ENCODE results near the gene CC2D1A. TPM values are rescaled to one million over a fixed set of nuclear protein-coding genes. Genes with fewer than 3 reads are reported as not detected.

CC2D1A gene
- total RNA-seq, 5 donors from 2014 or later (not counting 1 experiment from before 2014, with no cell fraction given) = 25.9 to 41.3 (median 37.4) TPM

- H3K36me3 Mint-ChIP-seq = peaks cover 7% of the 10 kb centered on the region
- H3K4me1 Mint-ChIP-seq = peaks cover 0 to 11% (median 10%) of the 10 kb centered on the region in 3 donors
- Histone ChIP-seq H3K4me3 (ENCODE audit: control insufficient read depth in 1 of 2, extremely low read depth in 1 of 2, low read length in 1 of 2) (no peak overlapping the region), H3K4me1 (ENCODE audit: control insufficient read depth in 1 of 2, extremely low read depth in 1 of 2, insufficient read depth in 2 of 2, low read length in 2 of 2) (no peaks in the 10 kb centered on the region), H3K27me3 (replicated peaks in 1 of 2; ENCODE audit: control insufficient read depth in 2 of 2, extremely low read depth in 1 of 2, insufficient read depth in 2 of 2, low read length in 1 of 2) (peaks cover 0 to 20% of the 10 kb centered on the region in 2 experiments), H3K36me3 (ENCODE audit: control insufficient read depth in 2 of 2, extremely low read depth in 1 of 2, insufficient read depth in 1 of 2, low read length in 1 of 2) (peaks cover 0 to 6% of the 10 kb centered on the region in 2 donors), H3K9me3 (no peaks in the 10 kb centered on the region), H3K27ac (ENCODE audit: low read length) (no peak overlapping the region)
- H3K27ac Mint-ChIP-seq = no peak overlapping the region
- no peaks in the 10 kb centered on the region for H3K9me3 Mint-ChIP-seq
- WGBS (ENCODE audit: insufficient coverage) = 81% methylated on average over 4 of the region's 6 CpGs
- POLR2A ChIA-PET = no interaction called here
- CTCF ChIA-PET = interaction anchor here in 1 of 2 donors (0.6 kb wide), 1 partner anchor 115 kb away, joined by 3 read pairs; no protein-coding TSS in a partner anchor
- ATAC-seq (replicated peaks in 1 of 4) = no peak
- H3K27me3 Mint-ChIP-seq = peaks cover 0 to 13% of the 10 kb centered on the region in 2 donors
- DNase-seq = no peak
- no peak overlapping the region for H3K4me3 Mint-ChIP-seq
Measured at GRCh38 chr19:13932149-13932637, 26.2 kb downstream of the CC2D1A start.

DNA sequence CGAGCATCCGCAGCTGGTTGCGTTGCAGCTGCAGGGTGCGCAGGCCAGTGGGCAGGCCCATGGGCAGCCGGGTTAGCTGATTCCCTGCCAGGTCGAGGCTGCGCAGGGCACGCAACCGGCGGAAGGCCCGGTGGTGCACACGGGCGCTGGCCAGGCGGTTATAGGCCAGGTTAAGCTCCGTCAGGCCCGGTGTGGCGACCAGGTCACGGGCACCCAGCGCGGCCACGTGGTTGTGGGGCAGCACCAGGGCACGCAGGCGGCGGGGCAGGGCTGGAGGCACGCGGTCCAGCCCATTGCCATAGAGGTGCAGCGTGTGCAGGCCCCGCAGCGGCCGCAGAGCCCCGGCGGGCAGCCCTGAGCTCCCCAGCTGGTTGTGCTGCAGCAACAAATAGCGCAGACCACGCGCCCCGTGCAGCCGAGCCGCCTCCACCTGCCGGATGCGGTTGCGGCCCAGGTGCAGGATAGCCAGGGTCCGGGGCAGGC, 27.0 kb downstream of the CC2D1A start:
- ATAC-seq (replicated peaks in 1 of 4) = no peak
- H3K4me1 ChIP-seq (ENCODE audit: control insufficient read depth in 1 of 2, extremely low read depth in 1 of 2, insufficient read depth in 2 of 2, low read length in 2 of 2) = peaks cover 0 to 4% of the 10 kb centered on the region in 2 experiments
- POLR2A ChIA-PET = no interaction called here

GRCh38 chr19:13934785-13935109, 28.7 kb downstream of the CC2D1A start:
- H3K27me3 ChIP-seq (replicated peaks in 1 of 2; ENCODE audit: control insufficient read depth in 2 of 2, extremely low read depth in 1 of 2, insufficient read depth in 2 of 2, low read length in 1 of 2) = peaks cover 0 to 37% of the 10 kb centered on the region in 2 experiments
- ChIA-PET CTCF (no interaction called here), POLR2A (no interaction called here)
- H3K9me3 Mint-ChIP-seq = no peaks in the 10 kb centered on the region
- H3K4me1 ChIP-seq (ENCODE audit: control insufficient read depth in 1 of 2, extremely low read depth in 1 of 2, insufficient read depth in 2 of 2, low read length in 2 of 2) = peaks cover 0 to 4% of the 10 kb centered on the region in 2 experiments
- no peak overlapping the region for H3K27ac ChIP-seq (ENCODE audit: low read length)
- H3K27ac Mint-ChIP-seq = no peak overlapping the region
- no peak overlapping the region for H3K4me3 Mint-ChIP-seq
- no peak for ATAC-seq (replicated peaks in 1 of 4)
- H3K4me1 Mint-ChIP-seq = peaks cover 0 to 11% (median 9%) of the 10 kb centered on the region in 3 donors
- no peaks in the 10 kb centered on the region for H3K36me3 ChIP-seq (ENCODE audit: control insufficient read depth in 2 of 2, extremely low read depth in 1 of 2, insufficient read depth in 1 of 2, low read length in 1 of 2)
- H3K9me3 ChIP-seq = no peaks in the 10 kb centered on the region
- H3K27me3 Mint-ChIP-seq = peaks cover 4 to 17% of the 10 kb centered on the region in 2 donors
- WGBS (ENCODE audit: insufficient coverage) = 91% methylated on average over 2 of the region's 2 CpGs
- H3K4me3 ChIP-seq (ENCODE audit: control insufficient read depth in 1 of 2, extremely low read depth in 1 of 2, low read length in 1 of 2) = no peak overlapping the region
- H3K36me3 Mint-ChIP-seq = no peaks in the 10 kb centered on the region
- no peak for DNase-seq

More for the DNA sequence above, 27.0 kb downstream of the CC2D1A start:
- no peak for DNase-seq
- Mint-ChIP-seq H3K27me3 (peaks cover 4 to 17% of the 10 kb centered on the region in 2 donors), H3K36me3 (peaks cover 5% of the 10 kb centered on the region), H3K27ac (no peak overlapping the region), H3K4me1 (peaks cover 0 to 11% (median 9%) of the 10 kb centered on the region in 3 donors), H3K9me3 (no peaks in the 10 kb centered on the region), H3K4me3 (no peak overlapping the region)
- Histone ChIP-seq H3K4me3 (ENCODE audit: control insufficient read depth in 1 of 2, extremely low read depth in 1 of 2, low read length in 1 of 2) (no peak overlapping the region), H3K27ac (ENCODE audit: low read length) (no peak overlapping the region), H3K27me3 (replicated peaks in 1 of 2; ENCODE audit: control insufficient read depth in 2 of 2, extremely low read depth in 1 of 2, insufficient read depth in 2 of 2, low read length in 1 of 2) (peaks cover 0 to 28% of the 10 kb centered on the region in 2 experiments), H3K9me3 (no peaks in the 10 kb centered on the region), H3K36me3 (ENCODE audit: control insufficient read depth in 2 of 2, extremely low read depth in 1 of 2, insufficient read depth in 1 of 2, low read length in 1 of 2) (peaks cover 0 to 5% of the 10 kb centered on the region in 2 donors)
- CTCF ChIA-PET = interaction anchor here in 1 of 2 donors (0.6 kb wide), 1 partner anchor 114 kb away, joined by 3 read pairs; no protein-coding TSS in a partner anchor
- 94% methylated on average over 42 of the region's 42 CpGs for WGBS (ENCODE audit: insufficient coverage)

DNA sequence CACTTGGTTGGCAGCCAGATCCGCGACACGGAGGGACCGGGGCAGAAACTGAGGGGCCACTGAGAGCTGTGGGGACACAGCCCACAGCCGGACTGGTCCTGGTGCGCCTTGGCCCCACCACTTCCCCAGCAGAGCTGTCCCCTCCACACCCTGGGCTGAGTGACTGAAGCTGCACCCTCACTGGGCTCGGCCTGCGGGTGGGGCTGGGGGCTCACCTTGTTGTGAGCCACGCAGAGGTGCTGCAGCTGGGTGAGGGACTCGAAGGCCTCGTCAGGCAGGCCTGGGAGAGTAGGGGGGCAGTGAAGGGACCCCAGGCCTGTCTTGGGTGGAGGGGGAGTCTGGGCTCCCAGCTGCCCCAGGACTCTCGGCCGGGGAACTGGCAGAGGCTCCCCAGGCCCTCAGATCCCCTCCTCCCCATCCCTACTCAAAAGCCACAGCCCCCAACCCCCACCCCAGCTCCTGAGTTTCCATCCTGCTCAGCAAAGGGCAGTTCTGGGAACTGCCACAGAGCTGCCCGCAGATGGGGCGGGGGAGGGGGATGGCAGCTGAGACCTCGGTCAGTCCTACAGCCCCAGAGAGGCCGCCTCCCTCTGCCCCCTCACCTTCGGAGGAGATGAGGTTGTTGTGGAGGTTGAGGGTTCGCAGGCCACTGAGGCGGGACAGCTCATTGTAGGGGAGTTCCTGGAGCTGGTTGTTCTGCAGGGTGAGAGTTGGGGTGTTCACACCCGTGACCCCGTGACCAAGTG, 29.9 kb downstream of the CC2D1A start:
- peaks cover 0 to 11% (median 9%) of the 10 kb centered on the region in 3 donors for H3K4me1 Mint-ChIP-seq
- Histone ChIP-seq H3K4me3 (ENCODE audit: control insufficient read depth in 1 of 2, extremely low read depth in 1 of 2, low read length in 1 of 2) (no peak overlapping the region), H3K27me3 (replicated peaks in 1 of 2; ENCODE audit: control insufficient read depth in 2 of 2, extremely low read depth in 1 of 2, insufficient read depth in 2 of 2, low read length in 1 of 2) (peaks cover 0 to 37% of the 10 kb centered on the region in 2 experiments), H3K9me3 (no peaks in the 10 kb centered on the region), H3K4me1 (ENCODE audit: control insufficient read depth in 1 of 2, extremely low read depth in 1 of 2, insufficient read depth in 2 of 2, low read length in 2 of 2) (peaks cover 0 to 4% of the 10 kb centered on the region in 2 experiments), H3K27ac (ENCODE audit: low read length) (no peak overlapping the region), H3K36me3 (ENCODE audit: control insufficient read depth in 2 of 2, extremely low read depth in 1 of 2, insufficient read depth in 1 of 2, low read length in 1 of 2) (no peaks in the 10 kb centered on the region)
- no peak for DNase-seq
- 93% methylated on average over 11 of the region's 22 CpGs for WGBS (ENCODE audit: insufficient coverage)
- peaks cover 4 to 17% of the 10 kb centered on the region in 2 donors for H3K27me3 Mint-ChIP-seq
- ATAC-seq (replicated peaks in 1 of 4) = no peak
- H3K27ac Mint-ChIP-seq = no peak overlapping the region
- H3K36me3 Mint-ChIP-seq = no peaks in the 10 kb centered on the region
- CTCF ChIA-PET = no interaction called here
- H3K9me3 Mint-ChIP-seq = no peaks in the 10 kb centered on the region
- no peak overlapping the region for H3K4me3 Mint-ChIP-seq
- POLR2A ChIA-PET = interaction anchor here in 1 of 2 donors (0.6 kb wide), 1 partner anchor 308 kb away, joined by 10 read pairs; no protein-coding TSS in a partner anchor

- no peaks in the 10 kb centered on the region for H3K36me3 ChIP-seq (ENCODE audit: control insufficient read depth in 2 of 2, extremely low read depth in 1 of 2, insufficient read depth in 1 of 2, low read length in 1 of 2)
- Mint-ChIP-seq H3K4me1 (peaks cover 0 to 11% (median 9%) of the 10 kb centered on the region in 3 donors), H3K36me3 (no peaks in the 10 kb centered on the region), H3K9me3 (peaks cover 0 to 2% (median 0%) of the 10 kb centered on the region in 3 donors), H3K27me3 (peaks cover 4 to 17% of the 10 kb centered on the region in 2 donors), H3K4me3 (no peak overlapping the region), H3K27ac (no peak overlapping the region)
- 38% methylated on average over 16 of the region's 29 CpGs for WGBS (ENCODE audit: insufficient coverage)
- H3K4me3 ChIP-seq (ENCODE audit: control insufficient read depth in 1 of 2, extremely low read depth in 1 of 2, low read length in 1 of 2) = no peak overlapping the region
- CTCF ChIA-PET = interaction anchor here (0.5 to 0.7 kb wide), 3 partner anchors 40 to 660 kb away, joined by 3 read pairs; no protein-coding TSS in a partner anchor
- ATAC-seq (replicated peaks in 1 of 4) (no peak), DNase-seq (no peak)
- POLR2A ChIA-PET = no interaction called here
- no peaks in the 10 kb centered on the region for H3K9me3 ChIP-seq
- H3K27me3 ChIP-seq (replicated peaks in 1 of 2; ENCODE audit: control insufficient read depth in 2 of 2, extremely low read depth in 1 of 2, insufficient read depth in 2 of 2, low read length in 1 of 2) = peaks cover 0 to 37% of the 10 kb centered on the region in 2 experiments
- H3K4me1 ChIP-seq (ENCODE audit: control insufficient read depth in 1 of 2, extremely low read depth in 1 of 2, insufficient read depth in 2 of 2, low read length in 2 of 2) = peaks cover 0 to 4% of the 10 kb centered on the region in 2 experiments
- H3K27ac ChIP-seq (ENCODE audit: low read length) = no peak overlapping the region
Measured at GRCh38 chr19:13937479-13938300, 31.7 kb downstream of the CC2D1A start.

All from T-cell (primary cell).